ENCODE results near the gene PTPRD.

- no peak for TF ChIP-seq CTCF (IDR thresholded peaks at IDR 0.05)
- TF ChIP-seq EZH2 (IDR thresholded peaks at IDR 0.05; ENCODE audit: borderline replicate concordance, insufficient read depth, low read depth, low read length, poor library complexity, severe bottlenecking) = no peak
Measured at GRCh38 chr9:8812888-8813287, 1799.9 kb downstream of the PTPRD start.

All from B cell (primary cell).